ENCODE measurements around the gene GPR31.

Gene GPR31

GRCh38 chr6:167115054-167115453 is 42.7 kb downstream of the GPR31 start:
- peaks cover 31% of the 10 kb centered on the region for H3F3A ChIP-seq (ENCODE audit: insufficient read depth)
- no peak overlapping the region for H3K4me3 ChIP-seq (ENCODE audit: insufficient read depth, low read length, poor library complexity, severe bottlenecking)
- no peaks in the 10 kb centered on the region for H3K36me3 ChIP-seq (ENCODE audit: low read length)
- no peaks in the 10 kb centered on the region for H3K27me3 ChIP-seq (ENCODE audit: low read length)
- H3K4me2 ChIP-seq (ENCODE audit: low read depth, low read length, poor library complexity, severe bottlenecking), result peak overlapping the region; percentile 79
- H3K27ac ChIP-seq (ENCODE audit: low read depth, low read length), result peak overlapping the region; percentile 91
- H2AFZ ChIP-seq (ENCODE audit: low read depth, low read length, severe bottlenecking), result no peak overlapping the region
- no peaks in the 10 kb centered on the region for H3K79me2 ChIP-seq (ENCODE audit: insufficient read depth, low read length)
- H3K9ac ChIP-seq (ENCODE audit: low read length), result 0 out of 2 replicates have a peak overlapping the region, but pooled peaks have one; percentile 4
- no peaks in the 10 kb centered on the region for H3K9me3 ChIP-seq (ENCODE audit: insufficient read depth, low read length)
- no peaks in the 10 kb centered on the region for H3K9me2 ChIP-seq (replicated peaks; ENCODE audit: insufficient read depth, low read length)
- peak; percentile 57 for TF ChIP-seq CTCF (IDR thresholded peaks at IDR 0.05; ENCODE audit: insufficient read depth, low read length, poor library complexity, severe bottlenecking)
- no peak for TF ChIP-seq EZH2phosphoT487 (conservative IDR thresholded peaks at IDR 0.05; ENCODE audit: low read length)
- no peaks in the 10 kb centered on the region for H4K20me1 ChIP-seq (ENCODE audit: low read depth, low read length)

GRCh38 chr6:167113935-167114910 is 43.6 kb downstream of the GPR31 start:
- Histone ChIP-seq H3F3A (ENCODE audit: insufficient read depth) (peaks cover 25% of the 10 kb centered on the region), H3K9me2 (replicated peaks; ENCODE audit: insufficient read depth, low read length) (no peaks in the 10 kb centered on the region), H3K27me3 (ENCODE audit: low read length) (no peaks in the 10 kb centered on the region), H3K4me2 (ENCODE audit: low read depth, low read length, poor library complexity, severe bottlenecking) (peak overlapping the region; percentile 79), H2AFZ (ENCODE audit: low read depth, low read length, severe bottlenecking) (no peak overlapping the region), H3K36me3 (ENCODE audit: low read length) (no peaks in the 10 kb centered on the region), H3K9me3 (ENCODE audit: insufficient read depth, low read length) (no peaks in the 10 kb centered on the region), H3K4me3 (ENCODE audit: insufficient read depth, low read length, poor library complexity, severe bottlenecking) (peak overlapping the region; percentile 32), H3K27ac (ENCODE audit: low read depth, low read length) (peak overlapping the region; percentile 91), H3K79me2 (ENCODE audit: insufficient read depth, low read length) (no peaks in the 10 kb centered on the region), H3K9ac (ENCODE audit: low read length) (peak overlapping the region; percentile 44), H4K20me1 (ENCODE audit: low read depth, low read length) (no peaks in the 10 kb centered on the region)
- no peak for TF ChIP-seq EZH2phosphoT487 (conservative IDR thresholded peaks at IDR 0.05; ENCODE audit: low read length)
- TF ChIP-seq CTCF (IDR thresholded peaks at IDR 0.05; ENCODE audit: insufficient read depth, low read length, poor library complexity, severe bottlenecking), result no peak

- Histone ChIP-seq H3K27ac (ENCODE audit: low read depth, low read length) (peak overlapping the region; percentile 91), H4K20me1 (ENCODE audit: low read depth, low read length) (no peaks in the 10 kb centered on the region), H3F3A (ENCODE audit: insufficient read depth) (peaks cover 23% of the 10 kb centered on the region), H3K4me2 (ENCODE audit: low read depth, low read length, poor library complexity, severe bottlenecking) (peak overlapping the region; percentile 79), H3K79me2 (ENCODE audit: insufficient read depth, low read length) (no peaks in the 10 kb centered on the region), H3K36me3 (ENCODE audit: low read length) (no peaks in the 10 kb centered on the region), H3K9ac (ENCODE audit: low read length) (peak overlapping the region; percentile 44), H3K9me3 (ENCODE audit: insufficient read depth, low read length) (no peaks in the 10 kb centered on the region), H3K4me3 (ENCODE audit: insufficient read depth, low read length, poor library complexity, severe bottlenecking) (peak overlapping the region; percentile 32), H3K9me2 (replicated peaks; ENCODE audit: insufficient read depth, low read length) (no peaks in the 10 kb centered on the region), H2AFZ (ENCODE audit: low read depth, low read length, severe bottlenecking) (no peak overlapping the region), H3K27me3 (ENCODE audit: low read length) (no peaks in the 10 kb centered on the region)
- no peak for TF ChIP-seq EZH2phosphoT487 (conservative IDR thresholded peaks at IDR 0.05; ENCODE audit: low read length)
- no peak for TF ChIP-seq CTCF (IDR thresholded peaks at IDR 0.05; ENCODE audit: insufficient read depth, low read length, poor library complexity, severe bottlenecking)
These were observed 44.6 kb downstream of the GPR31 start for GRCh38 chr6:167113047-167113754.

All from SU-DHL-6 (cell line).